Tibial nerve (tissue), 4 donors: Measurements from ENCODE around the gene FFAR1. TPM values are rescaled to one million over a fixed set of nuclear protein-coding genes. Genes with fewer than 3 reads are reported as not detected.

ENCODE experiments used
- DNase-seq, 2 donors: peaks; one replicate each; pipeline ENCODE4 v3.0.0-alpha.2; 2019; ENCODE audit warnings: low spot score in 2 of 2
- H3K27ac ChIP-seq, 4 donors: fragments of 200-600 bp; sonication (generic) in 3 of 4; one replicate each; pipeline ENCODE4 v1.5.1; 2017 to 2019; ENCODE audit warnings: mild to moderate bottlenecking in 1 of 4
- H3K27me3 ChIP-seq, 2 donors: fragments of 200-600 bp; sonication (generic) in 1 of 2; one replicate each; pipeline versions ENCODE4 v1.5.1 to v1.6.0; 2017 to 2019
- H3K36me3 ChIP-seq, 3 donors: fragments of 200-600 bp; sonication (generic); one replicate each; pipeline ENCODE4 v1.5.1; 2018 to 2019
- H3K4me1 ChIP-seq, 4 donors: fragments of 200-600 bp; sonication (generic) in 3 of 4; one replicate each; pipeline ENCODE4 v1.5.1; 2017 to 2019
- H3K4me3 ChIP-seq, 4 donors: fragments of 200-600 bp; sonication (generic) in 3 of 4; one replicate each; pipeline ENCODE4 v1.5.1; 2017 to 2019; ENCODE audit warnings: mild to moderate bottlenecking in 1 of 4, moderate library complexity in 1 of 4
- H3K9me3 ChIP-seq, 4 donors: fragments of 200-600 bp; sonication (generic) in 3 of 4; one replicate each; pipeline ENCODE4 v1.5.1; 2017 to 2019
- EP300 ChIP-seq, 2 donors: sonication (generic); formaldehyde crosslinking; IDR thresholded peaks; one replicate each; pipeline ENCODE4 v1.6.1; 2017; ENCODE audit warnings: antibody characterized with exemption in 2 of 2, mild to moderate bottlenecking in 1 of 2
- POLR2A ChIP-seq, 2 donors: fragments of 450-650 bp; IDR thresholded peaks; one replicate each; pipeline ENCODE4 v1.6.1; 2017; ENCODE audit warnings: antibody characterized with exemption in 2 of 2, mild to moderate bottlenecking in 2 of 2, moderate library complexity in 2 of 2
- WGBS, 2 donors: methylation state at CpG; one replicate each; pipeline ENCODE4 v1.1.5; 2018; 5-methylcytosine and 5-hydroxymethylcytosine counted together
- total RNA-seq, 4 donors: library from RNA; depleted of rRNA; stranded (reverse); fragments of >200 nt; gene quantifications; one replicate each; pipeline ENCODE4 v1.1.0, GENCODE V29; 2016
- TF ChIP-seq, protein P1 (sequence below), 5 experiments: fragments of 200-600 bp in 3 of 5; fragments of 450-650 bp in 2 of 5; sonication (generic) in 3 of 5; IDR thresholded peaks; one replicate each; pipeline ENCODE4 v1.5.1; 2016 to 2019; ENCODE audit warnings: antibody characterized with exemption in 5 of 5, mild to moderate bottlenecking in 3 of 5, moderate library complexity in 2 of 5

The FFAR1 gene
- total RNA-seq, 4 donors from 2014 or later: 0.59 TPM; not detected in 3

DNA sequence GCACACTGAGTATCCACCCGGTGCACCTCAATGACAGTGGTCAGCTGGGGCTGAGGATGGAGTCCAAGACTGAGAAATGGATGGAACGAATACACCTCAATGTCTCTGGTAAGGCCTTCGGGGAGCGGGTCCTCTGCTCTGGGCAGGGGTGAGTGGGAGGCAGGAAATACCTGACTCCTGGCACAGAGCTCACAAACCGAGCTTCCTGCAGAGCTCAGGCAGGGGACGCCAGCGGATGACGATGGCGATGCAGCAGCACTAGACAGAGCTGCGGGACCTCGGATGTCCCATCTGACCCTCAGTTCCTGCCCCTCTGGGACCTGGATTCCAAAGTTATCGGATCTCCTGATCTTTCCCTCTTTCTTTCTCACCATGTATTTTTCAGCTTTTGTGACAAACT is 14.9 kb upstream of the FFAR1 start:
- H3K4me3 ChIP-seq: no peak overlapping the region
- H3K36me3 ChIP-seq: no peaks in the 10 kb centered on the region
- no peaks in the 10 kb centered on the region for H3K4me1 ChIP-seq
- 66 to 67% methylated on average over 12 of the region's 12 CpGs for WGBS, 2 donors
- no peak for DNase-seq
- no peaks in the 10 kb centered on the region for H3K27me3 ChIP-seq
- TF ChIP-seq EP300 (IDR thresholded peaks at IDR 0.05) (no peak), POLR2A (IDR thresholded peaks at IDR 0.05) (no peak)
- TF ChIP-seq, protein P1, sequence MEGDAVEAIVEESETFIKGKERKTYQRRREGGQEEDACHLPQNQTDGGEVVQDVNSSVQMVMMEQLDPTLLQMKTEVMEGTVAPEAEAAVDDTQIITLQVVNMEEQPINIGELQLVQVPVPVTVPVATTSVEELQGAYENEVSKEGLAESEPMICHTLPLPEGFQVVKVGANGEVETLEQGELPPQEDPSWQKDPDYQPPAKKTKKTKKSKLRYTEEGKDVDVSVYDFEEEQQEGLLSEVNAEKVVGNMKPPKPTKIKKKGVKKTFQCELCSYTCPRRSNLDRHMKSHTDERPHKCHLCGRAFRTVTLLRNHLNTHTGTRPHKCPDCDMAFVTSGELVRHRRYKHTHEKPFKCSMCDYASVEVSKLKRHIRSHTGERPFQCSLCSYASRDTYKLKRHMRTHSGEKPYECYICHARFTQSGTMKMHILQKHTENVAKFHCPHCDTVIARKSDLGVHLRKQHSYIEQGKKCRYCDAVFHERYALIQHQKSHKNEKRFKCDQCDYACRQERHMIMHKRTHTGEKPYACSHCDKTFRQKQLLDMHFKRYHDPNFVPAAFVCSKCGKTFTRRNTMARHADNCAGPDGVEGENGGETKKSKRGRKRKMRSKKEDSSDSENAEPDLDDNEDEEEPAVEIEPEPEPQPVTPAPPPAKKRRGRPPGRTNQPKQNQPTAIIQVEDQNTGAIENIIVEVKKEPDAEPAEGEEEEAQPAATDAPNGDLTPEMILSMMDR (IDR thresholded peaks at IDR 0.05): no peak
- H3K9me3 ChIP-seq: no peaks in the 10 kb centered on the region
- no peak overlapping the region for H3K27ac ChIP-seq

DNA sequence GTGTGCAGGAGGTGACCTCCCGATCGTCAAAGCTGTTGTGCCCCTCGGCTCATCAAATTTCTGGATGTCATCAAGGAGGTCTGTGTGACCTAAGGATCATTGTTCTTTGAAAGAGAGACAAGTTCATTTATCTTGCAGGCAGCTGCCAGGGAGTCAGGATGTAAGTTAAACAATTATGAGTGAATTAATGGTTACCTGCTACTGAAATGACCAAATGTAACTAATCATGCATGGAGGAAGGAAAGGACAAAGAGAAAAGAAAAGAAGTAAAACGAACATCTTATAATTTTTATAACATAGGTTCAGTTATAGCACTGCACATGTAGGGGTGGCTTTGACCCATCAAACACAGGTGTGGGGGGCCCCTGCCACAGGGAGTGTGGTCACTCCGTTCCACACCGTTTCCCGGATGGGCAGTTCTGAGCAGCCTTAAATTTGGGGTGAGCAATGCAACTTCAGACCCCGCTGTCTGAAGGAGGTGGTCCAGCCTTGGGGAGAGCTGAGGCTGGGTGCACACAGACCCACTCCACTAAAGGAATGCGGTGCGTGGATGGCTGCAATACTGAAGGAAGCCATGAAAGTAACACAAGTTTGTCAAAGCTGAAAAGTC is 13.5 kb upstream of the FFAR1 start:
- Histone ChIP-seq H3K27me3 (no peaks in the 10 kb centered on the region), H3K9me3 (no peaks in the 10 kb centered on the region)
- WGBS, 2 donors: 84 to 85% methylated on average over 10 of the region's 10 CpGs

DNA sequence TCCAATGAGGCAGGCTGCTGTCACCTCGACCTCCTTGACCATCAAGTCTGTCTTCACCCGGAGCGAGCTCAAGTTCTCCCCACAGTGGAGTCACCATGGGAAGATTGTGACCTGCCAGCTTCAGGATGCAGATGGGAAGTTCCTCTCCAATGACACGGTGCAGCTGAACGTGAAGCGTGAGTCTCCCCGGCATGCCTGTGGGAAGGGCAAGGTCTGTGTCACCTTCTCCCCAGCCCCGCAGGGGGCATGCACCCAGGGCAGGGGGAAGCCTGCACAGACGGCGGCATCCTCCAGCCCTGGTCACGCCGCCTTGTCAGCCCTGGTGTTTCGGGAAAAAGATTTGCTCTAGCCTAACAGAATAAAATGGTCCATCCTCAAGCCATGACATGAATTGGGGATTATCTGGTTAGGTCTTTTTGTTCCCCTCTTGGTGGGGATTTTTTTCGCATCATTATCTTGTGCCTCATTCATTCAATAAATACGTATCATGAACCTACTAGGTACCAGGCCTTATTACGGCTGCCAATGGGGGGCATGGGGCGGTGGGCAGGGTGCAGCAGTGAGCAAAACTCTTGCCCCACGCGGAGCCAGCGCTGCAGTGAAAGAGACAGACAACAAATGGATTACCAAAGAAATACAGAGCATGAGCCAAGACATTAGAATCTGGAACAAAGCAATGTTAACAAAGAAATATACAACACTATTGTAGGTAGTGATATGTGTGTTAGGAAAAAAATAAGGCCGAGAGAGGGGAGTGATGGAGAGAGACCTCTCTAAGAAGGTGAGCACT is 11.3 kb upstream of the FFAR1 start:
- 84 to 89% methylated on average over 21 of the region's 21 CpGs for WGBS, 2 donors
- no peak for DNase-seq
- H3K27ac ChIP-seq: no peak overlapping the region
- H3K4me1 ChIP-seq: no peaks in the 10 kb centered on the region
- no peaks in the 10 kb centered on the region for H3K9me3 ChIP-seq
- H3K36me3 ChIP-seq: peaks cover 0 to 8% (median 0%) of the 10 kb centered on the region in 3 donors
- TF ChIP-seq EP300 (IDR thresholded peaks at IDR 0.05): no peak
- TF ChIP-seq, protein P1 (IDR thresholded peaks at IDR 0.05): no peak
- no peak for TF ChIP-seq POLR2A (IDR thresholded peaks at IDR 0.05)
- no peaks in the 10 kb centered on the region for H3K27me3 ChIP-seq
- no peak overlapping the region for H3K4me3 ChIP-seq

More for the DNA sequence above, 13.5 kb upstream of the FFAR1 start:
- no peak overlapping the region for H3K4me3 ChIP-seq
- no peak for DNase-seq
- H3K4me1 ChIP-seq: no peaks in the 10 kb centered on the region
- TF ChIP-seq EP300 (IDR thresholded peaks at IDR 0.05) (no peak), POLR2A (IDR thresholded peaks at IDR 0.05) (no peak)
- TF ChIP-seq, protein P1 (IDR thresholded peaks at IDR 0.05): no peak
- H3K36me3 ChIP-seq: no peaks in the 10 kb centered on the region
- H3K27ac ChIP-seq: no peak overlapping the region

DNA sequence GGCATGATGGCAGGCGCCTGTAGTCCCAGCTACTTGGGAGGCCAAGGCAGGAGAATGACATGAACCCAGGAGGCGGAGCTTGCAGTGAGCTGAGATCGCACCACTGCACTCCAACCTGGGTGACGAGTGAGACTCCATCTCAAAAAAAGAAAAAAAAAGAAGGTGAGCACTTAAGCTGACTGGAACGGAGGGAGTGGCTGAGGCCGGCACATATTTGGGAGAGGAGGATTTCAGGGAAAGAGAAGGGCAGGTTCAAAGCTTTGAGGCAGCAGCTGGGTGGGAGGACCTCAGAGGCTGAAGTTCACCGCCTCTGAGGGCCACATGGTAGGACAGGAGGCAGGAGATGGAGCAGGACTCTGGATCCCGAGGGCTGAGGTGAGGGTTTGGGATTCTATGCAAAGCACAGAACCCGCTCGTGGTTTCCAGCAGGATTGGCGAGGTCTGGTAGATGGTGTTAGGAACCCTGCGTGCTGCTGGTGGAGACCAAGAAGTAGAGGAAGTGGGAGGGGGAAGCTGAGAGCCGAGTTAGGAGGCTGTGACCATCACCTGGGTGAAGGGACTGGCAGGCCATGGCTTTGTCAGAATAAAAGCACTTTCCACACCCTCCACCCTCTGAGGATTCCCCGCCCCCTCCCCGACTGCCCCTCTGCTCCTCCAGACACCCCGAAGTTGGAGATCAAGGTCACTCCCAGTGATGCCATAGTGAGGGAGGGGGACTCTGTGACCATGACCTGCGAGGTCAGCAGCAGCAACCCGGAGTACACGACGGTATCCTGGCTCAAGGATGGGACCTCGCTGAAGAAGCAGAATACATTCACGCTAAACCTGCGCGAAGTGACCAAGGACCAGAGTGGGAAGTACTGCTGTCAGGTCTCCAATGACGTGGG is 10.4 kb upstream of the FFAR1 start:
- H3K4me1 ChIP-seq: no peaks in the 10 kb centered on the region
- H3K9me3 ChIP-seq: no peaks in the 10 kb centered on the region
- H3K36me3 ChIP-seq: peaks cover 0 to 8% (median 0%) of the 10 kb centered on the region in 3 donors
- TF ChIP-seq EP300 (IDR thresholded peaks at IDR 0.05) (no peak), POLR2A (IDR thresholded peaks at IDR 0.05) (no peak)
- TF ChIP-seq, protein P1 (IDR thresholded peaks at IDR 0.05): no peak
- DNase-seq: no peak
- H3K4me3 ChIP-seq: no peak overlapping the region
- 78 to 82% methylated on average over 23 to 25 of the region's 25 CpGs for WGBS, 2 donors
- no peaks in the 10 kb centered on the region for H3K27me3 ChIP-seq
- no peak overlapping the region for H3K27ac ChIP-seq
